A549 (cell line): ENCODE results near the gene CEP19.

ENCODE experiments used
- CBX2 ChIP-seq: fragments of 200-600 bp; sonication (generic); IDR thresholded peaks from 2 replicates; pipeline ENCODE4 v1.6.1; 2016; ENCODE audit warnings: low read depth, mild to moderate bottlenecking, borderline replicate concordance
- CHD2 ChIP-seq: fragments of 150-350 bp; IDR thresholded peaks from 2 replicates; pipeline ENCODE4 v1.6.1; 2014; ENCODE audit warnings: low read length; ENCODE audit not compliant: partially characterized antibody
- CTCF ChIP-seq: fragments of >200 bp; sonication (Bioruptor Twin); formaldehyde crosslinking; IDR thresholded peaks from 3 replicates; pipeline ENCODE4 v1.5.1; 2016
- ELK1 ChIP-seq: fragments of 150-350 bp; IDR thresholded peaks from 2 replicates; pipeline ENCODE4 v1.6.1; 2014; ENCODE audit warnings: low read depth, mild to moderate bottlenecking, low read length
- FOSL2 ChIP-seq, 2 experiments: fragments of 450-650 bp in 1 of 2; fragments of >200 bp in 1 of 2; sonication (Bioruptor Twin) in 1 of 2; formaldehyde crosslinking; IDR thresholded peaks; 2 replicates each; pipeline versions ENCODE4 v1.5.0 to v1.6.1; 2016 to 2020; ENCODE audit warnings: mild to moderate bottlenecking in 1 of 2, moderate library complexity in 1 of 2
- JUNB ChIP-seq: fragments of >200 bp; sonication (Bioruptor Twin); formaldehyde crosslinking; IDR thresholded peaks from 2 replicates; pipeline ENCODE4 v1.6.1; 2016
- POLR2A ChIP-seq: IDR thresholded peaks from 2 replicates; pipeline ENCODE4 v1.6.1; 2012; ENCODE audit warnings: mild to moderate bottlenecking, low read length
- RFX5 ChIP-seq: fragments of 450-650 bp; IDR thresholded peaks from 2 replicates; pipeline ENCODE4 v1.7.1; 2014; ENCODE audit warnings: antibody characterized with exemption, mild to moderate bottlenecking, moderate library complexity
- ZFP36 ChIP-seq: fragments of 450-650 bp; IDR thresholded peaks from 2 replicates; pipeline ENCODE4 v1.6.1; 2014; ENCODE audit warnings: borderline replicate concordance; ENCODE audit not compliant: partially characterized antibody

DNA sequence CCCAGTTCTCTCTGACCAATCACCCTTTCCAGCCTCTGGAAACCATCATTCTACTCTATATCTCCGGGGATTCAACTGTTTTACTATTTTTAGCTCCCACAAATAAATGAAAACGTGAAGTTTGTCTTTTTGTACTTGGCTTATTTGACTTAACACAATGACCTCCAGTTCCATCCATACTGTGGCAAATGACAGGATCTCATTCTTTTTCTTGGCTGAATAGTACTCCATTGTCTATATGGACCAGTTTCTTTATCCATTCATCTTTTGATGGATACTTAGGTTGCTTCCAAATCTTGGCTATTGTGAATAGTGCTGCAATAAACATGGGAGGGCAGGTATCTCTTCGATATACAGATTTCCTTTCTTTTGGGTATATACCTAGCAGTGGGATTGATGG, 38.4 kb downstream of the CEP19 start:
- no peak for TF ChIP-seq CTCF
- no peak for TF ChIP-seq CBX2
- no peak for TF ChIP-seq FOSL2 (IDR thresholded peaks at IDR 0.05)
- no peak for TF ChIP-seq FOSL2 (CRISPR knock-in tag; IDR thresholded peaks at IDR 0.05)
- no peak for TF ChIP-seq POLR2A
- no peak for TF ChIP-seq ZFP36
- TF ChIP-seq JUNB: no peak
- TF ChIP-seq ELK1: no peak
- no peak for TF ChIP-seq CHD2
- no peak for TF ChIP-seq RFX5
